Measurements from ENCODE around the gene POM121C.
A peak's percentile ranks its signal among the peaks of the same experiment; 100 is the strongest.
"Not testable (repeated sequence)": the region's sequence is repeated elsewhere in the genome, so short reads cannot be mapped to it uniquely, and the experiment has no call there.

POM121C gene

GRCh38 chr7:75492020-75492419 is 5.9 kb upstream of the POM121C start, which contains the start of gene SPDYE5:
Gene SPDYE5, plus strand, starts transcription at chr7:75492320. Its CDS starts 1,728 bp downstream, at chr7:75494048.
- H3K79me2 ChIP-seq (ENCODE audit: insufficient read depth, low read length) = not testable (repeated sequence)

GRCh38 chr7:75485355-75485978 is 632 bp downstream of the POM121C start:
- H2AFZ ChIP-seq (ENCODE audit: low read length); H3K9me2 ChIP-seq (ENCODE audit: low read depth, low read length); H3K27ac ChIP-seq (ENCODE audit: low read depth, low read length, poor library complexity, severe bottlenecking): not testable (repeated sequence)

More at GRCh38 chr7:75492020-75492419, 5.9 kb upstream of the POM121C start, which contains the start of gene SPDYE5:
- H3K4me3 ChIP-seq (ENCODE audit: low read depth, low read length, poor library complexity, severe bottlenecking); H3F3A ChIP-seq (ENCODE audit: insufficient read depth, low read length); H3K9me3 ChIP-seq (ENCODE audit: low read length); H3K4me2 ChIP-seq (ENCODE audit: low read length); H4K20me1 ChIP-seq (ENCODE audit: insufficient read depth, low read length); H3K27ac ChIP-seq (ENCODE audit: low read depth, low read length, poor library complexity, severe bottlenecking); H3K9me2 ChIP-seq (ENCODE audit: low read depth, low read length); H3K36me3 ChIP-seq (ENCODE audit: insufficient read depth, low read length); H2AFZ ChIP-seq (ENCODE audit: low read length); H3K27me3 ChIP-seq (ENCODE audit: insufficient read depth, low read length); H3K9ac ChIP-seq (ENCODE audit: low read length); H3K4me1 ChIP-seq (ENCODE audit: insufficient read depth, low read length, severe bottlenecking): not testable (repeated sequence)

GRCh38 chr7:75480313-75480712 is 5.8 kb downstream of the POM121C start:
- not testable (repeated sequence) for H3K27ac ChIP-seq (ENCODE audit: low read depth, low read length, poor library complexity, severe bottlenecking); H3K79me2 ChIP-seq (ENCODE audit: insufficient read depth, low read length); H4K20me1 ChIP-seq (ENCODE audit: insufficient read depth, low read length); H3K4me2 ChIP-seq (ENCODE audit: low read length); H3K9me3 ChIP-seq (ENCODE audit: low read length); H3K4me3 ChIP-seq (ENCODE audit: low read depth, low read length, poor library complexity, severe bottlenecking); H3K4me1 ChIP-seq (ENCODE audit: insufficient read depth, low read length, severe bottlenecking); H3K27me3 ChIP-seq (ENCODE audit: insufficient read depth, low read length); H3F3A ChIP-seq (ENCODE audit: insufficient read depth, low read length); H3K9me2 ChIP-seq (ENCODE audit: low read depth, low read length); H3K9ac ChIP-seq (ENCODE audit: low read length); H2AFZ ChIP-seq (ENCODE audit: low read length)
- H3K36me3 ChIP-seq (ENCODE audit: insufficient read depth, low read length) = peaks cover 24% of the 10 kb centered on the region

More at GRCh38 chr7:75485355-75485978, 632 bp downstream of the POM121C start:
- not testable (repeated sequence) for H3K27me3 ChIP-seq (ENCODE audit: insufficient read depth, low read length); H3K9me3 ChIP-seq (ENCODE audit: low read length); H4K20me1 ChIP-seq (ENCODE audit: insufficient read depth, low read length); H3K4me1 ChIP-seq (ENCODE audit: insufficient read depth, low read length, severe bottlenecking); H3K79me2 ChIP-seq (ENCODE audit: insufficient read depth, low read length); H3F3A ChIP-seq (ENCODE audit: insufficient read depth, low read length)
- peak overlapping the region; percentile 72 for H3K4me3 ChIP-seq (ENCODE audit: low read depth, low read length, poor library complexity, severe bottlenecking)
- peak overlapping the region; percentile 73 for H3K9ac ChIP-seq (ENCODE audit: low read length)
- peaks cover 22% of the 10 kb centered on the region for H3K36me3 ChIP-seq (ENCODE audit: insufficient read depth, low read length)
- H3K4me2 ChIP-seq (ENCODE audit: low read length) = peak overlapping the region; percentile 54

- not testable (repeated sequence) for H3K9ac ChIP-seq (ENCODE audit: low read length); H3K27ac ChIP-seq (ENCODE audit: low read depth, low read length, poor library complexity, severe bottlenecking); H3K9me3 ChIP-seq (ENCODE audit: low read length); H4K20me1 ChIP-seq (ENCODE audit: insufficient read depth, low read length); H3K9me2 ChIP-seq (ENCODE audit: low read depth, low read length); H3K27me3 ChIP-seq (ENCODE audit: insufficient read depth, low read length); H3K4me3 ChIP-seq (ENCODE audit: low read depth, low read length, poor library complexity, severe bottlenecking); H2AFZ ChIP-seq (ENCODE audit: low read length); H3K79me2 ChIP-seq (ENCODE audit: insufficient read depth, low read length); H3K4me2 ChIP-seq (ENCODE audit: low read length); H3K4me1 ChIP-seq (ENCODE audit: insufficient read depth, low read length, severe bottlenecking); H3F3A ChIP-seq (ENCODE audit: insufficient read depth, low read length)
- peaks cover 32% of the 10 kb centered on the region for H3K36me3 ChIP-seq (ENCODE audit: insufficient read depth, low read length)
Measured at GRCh38 chr7:75477457-75477856, 8.6 kb downstream of the POM121C start.

- H3K79me2 ChIP-seq (ENCODE audit: insufficient read depth, low read length); H3F3A ChIP-seq (ENCODE audit: insufficient read depth, low read length); H2AFZ ChIP-seq (ENCODE audit: low read length); H3K9ac ChIP-seq (ENCODE audit: low read length); H3K4me1 ChIP-seq (ENCODE audit: insufficient read depth, low read length, severe bottlenecking); H4K20me1 ChIP-seq (ENCODE audit: insufficient read depth, low read length); H3K27ac ChIP-seq (ENCODE audit: low read depth, low read length, poor library complexity, severe bottlenecking); H3K4me3 ChIP-seq (ENCODE audit: low read depth, low read length, poor library complexity, severe bottlenecking); H3K27me3 ChIP-seq (ENCODE audit: insufficient read depth, low read length); H3K9me3 ChIP-seq (ENCODE audit: low read length); H3K9me2 ChIP-seq (ENCODE audit: low read depth, low read length); H3K4me2 ChIP-seq (ENCODE audit: low read length): not testable (repeated sequence)
- peaks cover 62% of the 10 kb centered on the region for H3K36me3 ChIP-seq (ENCODE audit: insufficient read depth, low read length)
Measured at GRCh38 chr7:75470166-75470565, 15.9 kb downstream of the POM121C start.

- H3K4me2 ChIP-seq (ENCODE audit: low read length); H3K9me2 ChIP-seq (ENCODE audit: low read depth, low read length); H3K36me3 ChIP-seq (ENCODE audit: insufficient read depth, low read length); H3K27ac ChIP-seq (ENCODE audit: low read depth, low read length, poor library complexity, severe bottlenecking); H4K20me1 ChIP-seq (ENCODE audit: insufficient read depth, low read length); H3F3A ChIP-seq (ENCODE audit: insufficient read depth, low read length); H3K79me2 ChIP-seq (ENCODE audit: insufficient read depth, low read length); H3K27me3 ChIP-seq (ENCODE audit: insufficient read depth, low read length); H2AFZ ChIP-seq (ENCODE audit: low read length); H3K4me3 ChIP-seq (ENCODE audit: low read depth, low read length, poor library complexity, severe bottlenecking); H3K9me3 ChIP-seq (ENCODE audit: low read length); H3K9ac ChIP-seq (ENCODE audit: low read length): not testable (repeated sequence)
- peaks cover 10% of the 10 kb centered on the region for H3K4me1 ChIP-seq (ENCODE audit: insufficient read depth, low read length, severe bottlenecking)
Measured at GRCh38 chr7:75460541-75460940, 25.6 kb downstream of the POM121C start.

- H3K4me1 ChIP-seq (ENCODE audit: insufficient read depth, low read length, severe bottlenecking) = peaks cover 10% of the 10 kb centered on the region
Measured at GRCh38 chr7:75458034-75458433, 28.1 kb downstream of the POM121C start.

GRCh38 chr7:75456403-75456802 is 29.7 kb downstream of the POM121C start:
- not testable (repeated sequence) for H3K27ac ChIP-seq (ENCODE audit: low read depth, low read length, poor library complexity, severe bottlenecking); H3K4me1 ChIP-seq (ENCODE audit: insufficient read depth, low read length, severe bottlenecking); H3K79me2 ChIP-seq (ENCODE audit: insufficient read depth, low read length); H3K4me2 ChIP-seq (ENCODE audit: low read length); H3K4me3 ChIP-seq (ENCODE audit: low read depth, low read length, poor library complexity, severe bottlenecking); H3K9ac ChIP-seq (ENCODE audit: low read length); H3K9me2 ChIP-seq (ENCODE audit: low read depth, low read length); H3K27me3 ChIP-seq (ENCODE audit: insufficient read depth, low read length); H3K9me3 ChIP-seq (ENCODE audit: low read length); H3F3A ChIP-seq (ENCODE audit: insufficient read depth, low read length); H4K20me1 ChIP-seq (ENCODE audit: insufficient read depth, low read length); H3K36me3 ChIP-seq (ENCODE audit: insufficient read depth, low read length); H2AFZ ChIP-seq (ENCODE audit: low read length)

More at GRCh38 chr7:75458034-75458433, 28.1 kb downstream of the POM121C start:
- H3K36me3 ChIP-seq (ENCODE audit: insufficient read depth, low read length); H3K4me2 ChIP-seq (ENCODE audit: low read length); H3K9ac ChIP-seq (ENCODE audit: low read length); H3K27ac ChIP-seq (ENCODE audit: low read depth, low read length, poor library complexity, severe bottlenecking); H3K4me3 ChIP-seq (ENCODE audit: low read depth, low read length, poor library complexity, severe bottlenecking); H3K9me3 ChIP-seq (ENCODE audit: low read length); H3F3A ChIP-seq (ENCODE audit: insufficient read depth, low read length); H3K27me3 ChIP-seq (ENCODE audit: insufficient read depth, low read length); H2AFZ ChIP-seq (ENCODE audit: low read length); H4K20me1 ChIP-seq (ENCODE audit: insufficient read depth, low read length); H3K9me2 ChIP-seq (ENCODE audit: low read depth, low read length); H3K79me2 ChIP-seq (ENCODE audit: insufficient read depth, low read length): not testable (repeated sequence)

Measured in OCI-LY1 (cell line).